Stimulated activated CD8-positive, alpha-beta memory T cell treated with anti-CD3 and anti-CD28 coated beads, Interleukin-2, amount 100 ng/mL, for 48 hours (primary cell): ENCODE measurements around the gene SRSF6.
"Not testable (repeated sequence)": the region's sequence is repeated elsewhere in the genome, so short reads cannot be mapped to it uniquely, and the experiment has no call there.

Source experiments
- DNase-seq, 2 donors: peaks; one replicate each; pipeline ENCODE4 v3.0.0-alpha.2; 2020; ENCODE audit warnings: low read depth in 2 of 2

SRSF6 gene

DNA sequence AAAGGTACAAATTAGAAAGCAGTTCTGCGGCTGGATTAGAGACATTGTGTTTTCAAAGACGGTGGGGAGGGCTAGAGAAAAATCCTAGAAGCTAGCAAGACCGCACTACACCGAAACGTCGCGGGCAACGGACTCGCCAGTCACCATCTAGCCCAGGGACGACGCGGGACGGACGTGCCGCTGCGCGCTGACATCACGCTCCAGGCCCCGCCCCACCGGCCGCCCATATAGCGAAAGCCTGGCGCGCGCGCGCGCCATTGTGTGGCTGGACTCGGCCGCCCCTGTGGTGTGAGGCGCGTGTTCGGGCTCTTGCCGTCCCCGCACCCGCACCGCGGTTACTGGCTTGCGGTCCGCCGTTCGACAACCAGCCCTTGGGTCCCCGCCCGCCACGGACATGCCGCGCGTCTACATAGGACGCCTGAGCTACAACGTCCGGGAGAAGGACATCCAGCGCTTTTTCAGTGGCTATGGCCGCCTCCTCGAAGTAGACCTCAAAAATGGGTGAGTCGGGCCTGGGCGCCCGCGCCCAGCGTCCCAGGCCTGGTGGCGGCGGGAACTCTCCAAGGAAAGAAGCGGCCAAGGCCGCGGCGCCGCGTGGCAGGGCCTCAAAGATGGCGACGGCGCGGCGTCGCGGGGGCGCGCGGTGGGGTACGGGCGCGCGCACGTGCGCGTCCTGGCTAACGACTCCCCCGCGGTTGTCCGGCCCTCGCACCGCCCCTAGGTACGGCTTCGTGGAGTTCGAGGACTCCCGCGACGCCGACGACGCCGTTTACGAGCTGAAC, at the start of gene SRSF6:
Gene SRSF6 (plus strand): TSS at position 257 of the 782 bp plus-strand sequence. CDS start 138 bp downstream, at position 395.
- peak; percentile 89 to 93 for DNase-seq

DNA sequence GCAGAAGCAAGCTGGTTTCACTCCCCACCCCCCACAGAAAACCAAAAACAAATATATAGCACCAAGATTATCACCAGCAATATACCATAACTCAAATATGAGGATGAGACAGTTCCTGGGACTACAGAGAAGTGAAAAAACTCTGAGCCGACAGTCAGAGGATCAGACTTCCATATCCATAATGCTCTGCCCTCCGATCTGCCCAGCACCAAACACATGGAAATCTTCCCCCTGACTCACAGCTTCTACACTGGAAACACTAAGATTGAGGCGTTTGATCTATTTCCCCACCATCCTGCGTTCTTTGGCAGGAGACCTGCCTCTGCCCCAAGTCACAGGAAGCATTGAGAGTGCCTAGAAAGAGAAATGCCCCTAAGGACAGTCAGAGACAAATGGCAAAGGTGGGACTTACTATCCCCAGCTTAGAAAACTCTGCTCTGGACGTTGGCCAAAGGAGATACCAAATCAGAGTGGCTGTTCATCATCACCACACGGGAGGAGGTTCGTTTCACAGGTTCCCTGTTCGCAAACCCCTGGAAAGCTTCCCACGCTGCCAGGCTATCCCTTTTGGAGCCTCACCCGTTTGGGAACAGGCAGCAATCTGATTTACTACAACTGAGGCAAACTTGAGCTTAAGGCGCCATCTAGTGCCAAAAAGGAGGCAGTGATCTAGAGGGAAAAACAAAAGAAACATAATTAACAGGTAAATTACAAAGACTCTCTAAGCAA, 48.7 kb upstream of the SRSF6 start:
- DNase-seq: no peak

DNA sequence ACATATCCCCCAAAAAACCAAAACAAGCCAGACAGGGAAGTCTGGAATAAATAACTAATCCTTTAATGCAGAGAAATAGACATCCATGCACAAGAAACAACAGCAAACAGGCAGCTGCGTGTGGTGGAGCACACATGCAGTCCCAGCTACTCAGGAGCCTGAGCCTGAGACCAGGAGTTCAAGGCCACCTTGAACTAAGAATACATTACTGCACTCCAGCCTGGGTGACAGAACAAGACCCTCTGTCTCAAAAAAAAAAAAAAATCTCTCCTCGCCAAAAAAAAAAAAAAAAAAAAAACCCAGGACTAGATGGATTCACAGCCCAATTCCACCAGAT, 48.2 kb upstream of the SRSF6 start:
- no peak for DNase-seq

DNA sequence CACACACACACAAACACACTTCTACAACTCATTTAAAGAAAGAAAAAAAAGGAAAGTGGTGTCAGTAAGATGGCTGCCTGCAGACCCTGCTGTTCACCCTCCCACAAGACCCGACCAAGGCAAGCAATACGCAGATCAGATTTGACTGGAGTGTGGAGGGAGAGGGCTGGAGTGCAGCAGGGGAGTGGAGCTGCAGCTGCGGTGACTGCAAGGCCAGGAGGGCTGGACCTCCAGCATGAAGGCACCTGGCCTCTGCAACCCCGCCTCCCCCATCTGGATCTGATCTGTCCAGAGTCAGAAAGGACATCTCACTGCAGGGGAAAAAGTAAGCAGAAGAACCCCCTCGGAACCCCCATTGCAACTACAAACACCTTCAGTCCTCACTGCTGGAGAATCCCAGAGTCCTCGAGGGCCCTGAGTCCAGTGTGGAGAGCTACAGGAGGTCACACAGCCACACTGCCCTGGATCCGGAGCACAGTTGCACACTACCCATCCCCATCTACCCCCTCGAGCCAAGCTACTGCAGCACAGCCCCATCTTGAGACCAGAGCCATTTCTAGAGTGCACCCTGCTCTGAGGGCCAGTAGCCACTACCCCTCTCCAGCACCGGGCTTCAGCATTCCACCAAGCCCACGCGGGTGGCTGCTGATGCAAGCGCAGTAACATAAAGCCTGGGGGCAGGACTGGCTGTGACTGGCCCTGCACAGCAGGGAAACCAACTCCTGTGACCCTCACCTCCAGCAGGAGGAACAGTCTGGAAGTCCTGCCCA, 41.9 kb upstream of the SRSF6 start:
- no peak for DNase-seq

DNA sequence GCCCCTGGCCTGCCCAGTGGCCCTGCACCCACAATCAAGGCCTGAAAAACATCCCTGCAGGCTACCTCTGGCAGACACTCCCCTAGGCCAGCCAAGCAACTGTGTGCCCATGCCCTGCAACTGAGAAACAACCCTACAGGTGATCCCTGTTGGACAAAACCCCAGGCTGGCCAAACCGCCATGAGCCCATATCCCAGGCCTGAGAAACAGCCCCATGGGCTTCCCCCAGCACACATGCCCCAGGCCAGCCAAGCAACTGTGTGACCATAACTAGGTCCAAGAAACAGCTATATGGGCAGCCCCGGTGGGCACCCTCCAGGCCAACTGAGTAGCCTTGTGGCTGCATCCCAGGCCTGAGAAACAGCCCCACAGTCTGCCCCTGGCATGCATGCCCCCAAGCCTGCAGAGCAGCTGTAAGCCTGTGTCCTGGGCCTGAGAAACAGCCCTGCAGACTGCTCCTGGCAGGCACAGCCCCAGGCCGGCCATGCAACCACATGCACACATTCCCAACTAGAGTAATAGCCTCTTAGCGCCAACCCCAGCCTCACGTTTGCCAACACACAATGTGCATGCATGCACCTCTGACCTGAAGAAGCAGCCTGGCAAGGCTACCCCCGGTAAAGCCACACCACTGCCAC, 41.0 kb upstream of the SRSF6 start:
- no peak for DNase-seq

DNA sequence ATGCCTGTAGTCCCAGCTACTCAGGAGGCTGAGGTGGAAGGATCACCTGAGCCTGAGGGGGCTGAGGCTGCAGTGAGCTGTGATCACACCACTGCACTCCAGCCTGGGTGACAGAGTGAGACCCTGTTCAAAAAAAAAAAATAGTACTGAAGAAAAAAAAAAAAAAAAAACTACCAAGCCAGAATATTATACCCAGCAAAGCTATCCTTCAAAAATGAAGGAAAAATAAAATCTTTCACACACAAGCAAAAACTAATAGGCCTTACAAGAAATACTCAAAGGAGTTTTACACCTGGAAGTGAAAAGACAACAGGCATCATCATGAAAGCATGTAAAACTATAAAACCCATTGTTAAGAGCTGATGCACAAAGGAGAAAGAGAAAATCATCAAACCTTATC, 37.5 kb upstream of the SRSF6 start:
- DNase-seq: no peak

DNA sequence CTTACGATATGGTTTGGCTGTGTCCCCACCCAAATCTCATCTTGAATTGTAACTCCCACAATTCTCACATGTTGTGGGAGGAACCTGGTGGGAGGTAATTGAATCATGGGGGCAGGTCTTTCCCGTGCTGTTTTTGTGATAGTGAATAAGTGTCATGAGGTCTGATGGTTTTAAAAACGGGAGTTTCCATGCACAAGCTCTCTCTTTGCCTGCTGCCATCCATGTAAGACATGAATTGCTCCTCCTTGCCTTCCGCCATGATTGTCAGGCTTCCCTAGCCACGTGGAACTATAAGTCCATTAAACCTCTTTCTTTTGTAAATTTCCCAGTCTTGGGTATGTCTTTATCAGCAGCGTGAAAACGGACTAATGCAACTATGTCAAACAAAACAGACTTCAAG, 36.8 kb upstream of the SRSF6 start:
- DNase-seq: not testable (repeated sequence)

DNA sequence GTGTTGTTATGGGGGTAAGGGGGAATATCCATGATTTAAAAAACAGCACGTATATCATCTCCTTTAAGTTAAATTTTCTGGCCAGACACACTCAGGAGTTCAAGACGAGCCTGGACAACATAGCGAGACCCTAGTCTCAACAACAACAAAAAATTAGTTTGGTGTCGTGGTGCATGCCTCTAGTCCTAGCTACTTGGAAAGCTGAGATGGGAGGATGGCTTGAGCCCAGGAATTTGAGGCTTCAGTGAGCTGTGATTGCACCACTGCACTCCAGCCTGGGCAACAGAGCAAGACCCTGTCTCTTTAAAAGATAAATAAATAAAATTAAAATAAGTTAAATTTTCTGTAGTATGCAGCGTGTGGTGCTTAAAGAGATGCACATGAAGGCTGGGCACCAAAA, 31.5 kb upstream of the SRSF6 start:
- DNase-seq: no peak

DNA sequence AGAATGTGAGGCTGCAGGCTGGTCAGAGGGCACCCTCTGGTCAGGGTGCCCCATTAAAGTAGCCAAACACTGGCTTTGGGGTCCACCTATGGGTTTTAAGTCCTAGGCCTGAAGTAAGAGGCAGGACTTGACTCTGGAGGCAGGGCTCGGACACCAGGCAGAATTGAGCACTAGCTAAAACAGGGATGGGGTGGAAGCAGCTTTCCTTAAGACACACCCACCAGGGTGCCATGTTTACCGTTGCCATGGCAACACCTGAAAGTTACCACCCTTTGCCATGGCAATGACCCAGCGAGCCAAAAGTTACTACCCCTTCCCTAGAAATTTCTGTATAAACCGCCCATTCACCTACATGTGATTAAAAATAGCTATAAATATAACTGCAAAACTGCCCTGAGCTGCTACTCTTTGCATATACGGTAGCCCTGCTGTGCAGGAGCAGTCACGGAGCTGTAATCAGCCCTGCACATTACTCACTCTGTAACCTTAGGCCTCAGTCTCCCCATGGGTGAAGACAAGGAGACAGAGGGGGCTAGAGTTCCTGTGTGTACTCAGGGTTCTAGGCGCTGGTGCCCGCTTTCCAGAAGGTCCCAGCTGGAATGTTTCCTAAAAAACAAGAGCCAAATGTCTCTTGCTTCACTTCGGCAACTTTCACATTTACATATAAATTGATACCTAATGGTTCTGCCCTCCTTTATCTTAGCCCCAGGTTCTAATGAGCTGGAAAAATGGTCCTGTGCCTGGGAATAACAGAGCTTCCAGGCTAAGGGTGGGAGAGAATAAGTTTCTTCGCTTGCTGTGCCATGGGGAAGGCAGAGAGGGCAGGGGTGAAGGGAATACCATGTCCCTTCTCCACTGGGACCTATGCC, 27.2 kb upstream of the SRSF6 start:
- DNase-seq: no peak

DNA sequence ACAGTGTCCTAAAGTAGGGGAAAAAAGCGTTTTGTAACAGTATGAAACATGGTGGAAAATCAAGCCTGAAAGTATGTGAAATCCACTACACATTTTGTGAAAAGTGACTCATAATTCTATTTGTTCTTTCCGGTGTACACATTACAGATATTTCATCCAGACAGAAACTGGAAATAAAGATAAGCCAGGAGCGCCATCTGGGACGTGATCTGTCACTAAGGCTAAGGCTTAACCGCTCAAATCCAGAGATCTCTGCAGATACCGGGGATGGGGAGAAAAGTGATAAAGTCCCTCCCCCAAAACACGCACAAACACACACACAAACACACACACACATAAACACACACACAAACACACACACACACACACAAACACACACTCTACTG, 26.6 kb upstream of the SRSF6 start:
- DNase-seq: no peak

DNA sequence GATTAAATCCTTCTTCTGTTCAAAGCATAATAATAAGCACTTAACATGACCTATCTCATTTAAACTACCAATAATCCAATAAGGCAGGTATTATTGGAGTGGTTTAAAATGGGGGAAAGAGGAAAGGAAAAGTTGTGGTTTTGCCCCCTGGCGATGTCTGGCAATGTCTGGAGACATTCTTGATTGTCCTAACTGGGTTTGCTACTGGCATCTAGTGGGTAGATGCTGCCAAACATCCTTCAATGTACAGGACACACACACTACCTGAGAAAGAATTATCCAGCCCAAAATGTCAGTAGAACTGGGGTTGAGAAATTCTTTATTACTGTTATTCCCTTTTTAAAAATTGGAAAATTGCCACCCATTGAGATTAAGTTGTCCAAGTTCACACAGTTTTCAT, 25.2 kb upstream of the SRSF6 start:
- no peak for DNase-seq

DNA sequence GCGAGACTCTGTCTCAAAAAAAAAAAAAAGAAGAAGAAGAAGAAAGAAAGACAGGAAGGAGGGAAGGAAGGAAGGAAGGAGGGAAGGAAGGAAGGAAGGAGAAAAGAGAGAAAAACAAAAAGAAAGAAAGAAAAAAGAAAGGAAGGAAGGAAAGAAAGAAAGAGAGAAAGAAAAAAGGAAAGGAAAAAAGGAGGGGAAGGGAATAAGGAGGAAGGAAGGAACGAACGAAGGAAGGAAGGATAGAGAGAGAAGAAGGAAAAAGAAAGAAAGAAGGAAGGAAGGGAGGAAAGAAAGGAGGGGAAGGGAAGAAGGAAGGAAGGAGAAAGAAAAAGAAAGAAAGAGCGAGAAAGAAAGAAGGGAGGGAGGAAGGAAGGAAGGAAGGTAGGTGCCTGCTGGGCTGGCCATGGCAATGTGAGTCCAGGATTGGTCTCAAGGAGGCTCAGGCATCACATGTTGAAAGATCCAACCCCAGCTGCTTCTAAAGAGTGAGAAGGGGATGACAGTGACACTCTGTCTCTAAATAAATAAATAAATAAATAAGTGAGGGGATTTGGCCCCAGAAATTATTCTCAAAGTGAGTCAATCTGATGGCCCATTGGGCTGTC, 24.3 kb upstream of the SRSF6 start:
- DNase-seq: no peak

DNA sequence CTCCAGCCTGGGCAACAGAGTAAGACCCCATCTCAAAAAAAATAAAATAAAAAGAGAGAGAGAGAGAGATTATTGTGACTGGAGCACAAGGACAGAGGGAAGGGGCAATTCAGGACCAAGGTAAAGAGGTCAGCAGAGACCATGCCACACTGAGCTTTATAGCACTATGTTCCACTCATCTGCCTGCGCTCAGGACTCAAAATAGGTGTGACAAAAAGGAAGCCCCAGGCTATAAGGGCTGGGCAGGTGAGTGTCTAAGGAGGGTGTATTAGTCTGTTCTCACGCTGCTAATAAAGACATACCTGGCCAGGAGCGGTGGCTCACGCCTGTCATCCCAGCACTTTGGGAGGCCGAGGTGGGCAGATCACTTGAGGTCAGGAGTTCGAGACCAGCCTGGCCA, 23.1 kb upstream of the SRSF6 start:
- DNase-seq: no peak

DNA sequence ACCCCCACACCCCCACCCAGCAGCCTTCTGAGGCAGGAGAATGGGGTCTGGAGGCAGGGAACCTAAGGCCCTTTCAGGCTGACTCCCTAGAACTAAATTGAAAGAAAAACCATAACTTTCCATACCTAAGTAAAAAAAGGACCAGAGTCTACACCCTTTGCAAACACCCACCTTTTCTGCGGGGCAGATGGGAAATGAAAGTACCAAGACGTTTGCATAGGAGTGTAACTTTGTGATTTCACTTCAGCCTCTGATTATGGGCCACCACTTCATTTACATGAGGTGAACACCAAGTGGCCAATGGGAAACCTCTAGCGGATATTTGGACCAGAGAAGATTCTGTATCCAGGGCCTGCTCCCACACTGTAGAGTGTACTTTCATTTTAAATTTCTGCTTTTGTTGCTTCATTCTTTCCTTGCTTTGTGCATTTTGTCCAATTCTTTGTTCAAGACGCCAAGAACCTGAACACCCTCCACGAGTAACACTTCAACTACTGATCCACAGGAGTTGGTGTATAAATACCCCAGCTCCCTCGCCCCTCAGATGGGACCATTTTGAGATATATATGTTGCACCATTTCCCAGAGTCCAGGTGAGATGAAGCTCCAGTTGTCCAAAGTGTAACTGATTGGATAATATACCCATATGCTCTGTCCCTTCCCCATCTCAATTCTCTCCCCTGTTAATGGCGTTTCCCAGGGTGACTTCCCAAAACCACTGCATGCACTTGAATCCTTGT, 18.9 kb upstream of the SRSF6 start:
- no peak for DNase-seq

DNA sequence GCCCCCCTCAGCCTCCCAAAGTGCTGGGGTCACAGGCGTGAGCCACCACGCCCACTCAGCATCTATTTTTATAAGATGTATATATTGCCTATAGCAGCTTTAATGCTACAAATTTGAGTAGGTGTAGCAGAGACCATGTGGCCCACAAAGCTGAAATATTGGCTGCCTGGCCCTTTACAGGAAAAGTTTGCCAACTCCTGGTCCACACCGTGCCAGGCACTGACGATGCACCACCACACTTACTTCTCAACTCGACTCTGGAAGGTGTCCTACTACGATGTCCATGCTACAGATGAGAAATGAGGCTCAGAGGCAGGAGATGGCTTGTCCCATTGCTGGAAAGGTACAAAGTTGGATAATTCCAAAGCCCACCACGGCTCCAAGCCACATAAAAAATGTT, 17.2 kb upstream of the SRSF6 start:
- no peak for DNase-seq

DNA sequence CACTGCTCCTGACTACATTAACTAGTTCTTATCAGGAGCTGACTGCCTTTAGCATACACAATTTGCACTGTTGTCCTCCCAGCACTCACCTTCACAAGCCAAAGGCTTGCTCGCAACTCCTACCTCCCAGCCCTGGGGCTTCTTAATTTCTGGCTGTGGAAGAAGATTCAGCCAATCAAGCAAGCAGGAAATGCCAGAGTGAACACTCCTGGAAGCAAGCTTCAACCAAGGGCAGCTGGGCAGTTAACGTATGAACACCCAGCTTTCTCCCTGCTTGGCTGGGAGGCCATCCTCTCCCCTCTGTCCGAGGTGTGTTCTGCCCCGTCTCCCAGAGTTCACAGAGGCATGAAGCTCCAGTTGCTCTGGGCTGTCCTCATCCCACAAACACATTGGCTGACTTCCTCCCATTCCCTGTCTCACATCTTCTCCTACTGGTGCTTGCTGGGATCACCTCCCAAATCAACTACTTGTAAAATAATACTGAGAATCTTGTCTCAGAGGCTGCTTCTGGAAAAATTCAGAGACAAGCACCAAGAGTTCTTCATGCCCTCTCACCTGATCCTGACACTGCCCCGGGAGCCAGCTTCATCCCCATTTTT, 15.3 kb upstream of the SRSF6 start:
- DNase-seq: no peak

DNA sequence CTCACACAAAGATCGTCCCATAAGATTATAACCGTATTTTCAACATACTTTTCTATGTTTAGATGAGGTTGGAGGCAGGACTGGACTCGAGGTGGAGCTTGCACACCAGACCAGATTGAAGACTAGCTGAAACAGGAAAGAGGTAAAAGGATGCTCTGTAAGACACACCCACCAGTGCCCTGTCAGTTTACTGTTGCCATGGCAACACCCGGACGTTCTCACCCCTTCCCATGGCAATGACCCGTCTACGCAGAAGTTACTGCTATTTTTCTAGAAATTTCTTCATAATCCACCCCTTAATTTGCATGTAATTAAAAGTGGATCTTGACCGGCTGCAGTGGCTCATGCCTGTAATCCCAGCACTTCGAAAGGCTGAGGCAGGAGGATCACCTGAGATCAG, 13.6 kb upstream of the SRSF6 start:
- no peak for DNase-seq

DNA sequence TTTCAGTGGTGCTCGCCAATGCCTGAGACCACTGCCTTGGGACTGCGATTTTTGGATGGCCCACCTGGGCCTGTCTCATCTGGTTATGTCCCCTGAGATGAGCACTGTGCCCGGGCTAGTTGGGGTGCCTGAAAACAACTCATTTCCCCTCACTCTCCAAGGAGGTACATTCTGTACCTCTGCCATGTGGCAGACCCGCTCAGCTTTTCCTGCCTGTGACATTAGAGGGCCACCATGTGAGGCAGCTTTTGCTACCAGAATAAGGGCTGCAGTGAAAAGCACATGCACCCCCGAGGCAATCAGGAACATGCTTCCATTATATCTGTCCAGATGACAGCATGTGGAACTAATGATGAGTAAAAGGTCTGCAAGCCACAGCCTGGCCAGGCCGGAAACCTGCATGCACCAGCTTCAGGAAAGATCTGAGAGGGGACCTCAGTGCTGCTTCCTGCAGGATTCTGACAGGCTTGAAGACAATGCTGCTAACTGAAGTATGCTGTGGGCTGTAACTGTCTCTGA, 11.3 kb upstream of the SRSF6 start:
- no peak for DNase-seq

DNA sequence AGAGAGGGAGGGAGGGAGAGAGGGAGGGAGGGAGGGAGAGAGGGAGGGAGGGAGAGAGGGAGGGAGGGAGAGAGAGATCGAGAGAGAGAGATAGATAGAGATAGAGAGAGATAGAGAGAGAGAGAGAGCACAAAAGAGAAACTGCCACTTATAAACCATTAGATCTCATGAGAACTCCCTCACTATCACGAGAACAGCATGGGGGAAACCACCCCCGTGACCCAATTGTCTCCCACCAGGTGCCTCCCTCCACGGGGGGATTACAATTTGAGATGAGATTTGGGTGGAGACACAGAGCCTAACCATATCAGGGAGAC, 9.3 kb upstream of the SRSF6 start:
- not testable (repeated sequence) for DNase-seq
